ENCODE results near the gene NT5DC1. TPM values are rescaled to one million over a fixed set of nuclear protein-coding genes. Genes with fewer than 3 reads are reported as not detected.

NT5DC1 gene
- polyA plus RNA-seq, 3 donors, result 18.2 to 39.0 (median 28.3) TPM

DNA sequence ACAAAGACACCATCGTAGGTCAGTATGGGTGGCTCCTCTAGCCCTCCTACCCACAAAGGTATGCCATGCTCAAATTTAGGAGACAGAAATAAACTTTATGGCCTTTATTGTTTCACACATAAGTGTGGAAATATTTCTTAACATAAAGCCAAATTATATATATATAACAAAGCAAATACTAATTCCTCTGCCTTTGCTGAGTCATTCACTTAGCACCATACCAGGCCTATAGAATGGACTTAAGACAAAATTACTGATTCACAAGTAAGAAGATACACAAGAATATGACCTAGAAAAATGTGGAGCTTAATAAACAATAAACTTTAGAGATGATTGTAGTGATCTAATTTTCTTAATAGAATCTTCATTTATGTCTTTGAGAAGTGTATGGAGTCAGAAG lies 45.1 kb upstream of the NT5DC1 start:
- Histone ChIP-seq H3K4me1 (ENCODE audit: control insufficient read depth in 1 of 2, insufficient read depth in 2 of 2, low read length in 2 of 2) (no peaks in the 10 kb centered on the region), H2AFZ (ENCODE audit: insufficient read depth, low read depth, low read length, poor library complexity, severe bottlenecking) (no peak overlapping the region), H3K4me2 (replicated peaks; ENCODE audit: extremely low read depth, low read length, poor library complexity, severe bottlenecking) (no peak overlapping the region), H3K27me3 (ENCODE audit: control insufficient read depth in 2 of 2, insufficient read depth in 2 of 2, low read length in 2 of 2) (no peaks in the 10 kb centered on the region), H3K27ac (ENCODE audit: low read depth in 1 of 2, low read length in 2 of 2) (no peak overlapping the region), H3K36me3 (replicated peaks in 1 of 2; ENCODE audit: control insufficient read depth in 1 of 2, insufficient read depth in 2 of 2, low read length in 2 of 2) (no peaks in the 10 kb centered on the region), H4K20me1 (ENCODE audit: insufficient read depth, low read length) (no peaks in the 10 kb centered on the region), H3K9ac (ENCODE audit: insufficient read depth, low read length, poor library complexity, severe bottlenecking) (no peak overlapping the region), H3K79me2 (ENCODE audit: insufficient read depth, low read length) (no peaks in the 10 kb centered on the region), H3K9me3 (replicated peaks in 1 of 2; ENCODE audit: control insufficient read depth in 1 of 2, insufficient read depth in 1 of 2, low read length in 2 of 2) (no peaks in the 10 kb centered on the region), H3K4me3 (replicated peaks in 1 of 3; ENCODE audit: low read depth in 2 of 3, low read length in 3 of 3) (no peak overlapping the region)
- H3K9me3 Mint-ChIP-seq, result no peaks in the 10 kb centered on the region
- intact Hi-C loops (cut with micrococcal nuclease), result no loop called here
- peaks cover 3% of the 10 kb centered on the region for H3K4me1 Mint-ChIP-seq
- H3K4me3 Mint-ChIP-seq, result no peak overlapping the region
- WGBS (ENCODE audit: insufficient coverage), result no CpG with 5 or more reads among the region's 1 CpG
- H3K27ac Mint-ChIP-seq, result no peak overlapping the region
- peaks cover under 1 to 2% (median 1%) of the 10 kb centered on the region in 3 donors for H3K27me3 Mint-ChIP-seq (ENCODE audit: low read depth in 3 of 3)
- no peaks in the 10 kb centered on the region for H3K36me3 Mint-ChIP-seq
- DNase-seq, result no peak
- TF ChIP-seq, protein P1, sequence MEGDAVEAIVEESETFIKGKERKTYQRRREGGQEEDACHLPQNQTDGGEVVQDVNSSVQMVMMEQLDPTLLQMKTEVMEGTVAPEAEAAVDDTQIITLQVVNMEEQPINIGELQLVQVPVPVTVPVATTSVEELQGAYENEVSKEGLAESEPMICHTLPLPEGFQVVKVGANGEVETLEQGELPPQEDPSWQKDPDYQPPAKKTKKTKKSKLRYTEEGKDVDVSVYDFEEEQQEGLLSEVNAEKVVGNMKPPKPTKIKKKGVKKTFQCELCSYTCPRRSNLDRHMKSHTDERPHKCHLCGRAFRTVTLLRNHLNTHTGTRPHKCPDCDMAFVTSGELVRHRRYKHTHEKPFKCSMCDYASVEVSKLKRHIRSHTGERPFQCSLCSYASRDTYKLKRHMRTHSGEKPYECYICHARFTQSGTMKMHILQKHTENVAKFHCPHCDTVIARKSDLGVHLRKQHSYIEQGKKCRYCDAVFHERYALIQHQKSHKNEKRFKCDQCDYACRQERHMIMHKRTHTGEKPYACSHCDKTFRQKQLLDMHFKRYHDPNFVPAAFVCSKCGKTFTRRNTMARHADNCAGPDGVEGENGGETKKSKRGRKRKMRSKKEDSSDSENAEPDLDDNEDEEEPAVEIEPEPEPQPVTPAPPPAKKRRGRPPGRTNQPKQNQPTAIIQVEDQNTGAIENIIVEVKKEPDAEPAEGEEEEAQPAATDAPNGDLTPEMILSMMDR (IDR thresholded peaks at IDR 0.05), result no peak

DNA sequence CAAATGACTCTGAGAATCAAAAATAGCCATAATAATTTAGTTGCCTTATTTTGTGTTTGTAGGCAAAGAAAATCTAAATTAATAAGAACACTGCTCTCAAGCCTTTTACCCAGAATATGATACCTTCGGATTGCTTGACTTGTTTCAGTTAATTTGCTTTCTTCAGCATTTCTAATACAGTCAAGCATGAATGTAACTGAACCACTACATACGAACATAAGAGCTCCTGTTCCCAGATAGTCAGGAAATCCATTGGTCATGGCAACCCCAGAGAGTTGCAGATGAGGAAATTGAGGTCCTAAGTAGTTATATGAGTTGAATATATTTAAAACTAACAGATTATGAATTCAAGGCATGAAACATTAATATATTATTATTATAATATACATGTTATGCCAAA lies 42.9 kb upstream of the NT5DC1 start:
- TF ChIP-seq, protein P1 (IDR thresholded peaks at IDR 0.05), result no peak
- intact Hi-C loops (cut with micrococcal nuclease), result no loop called here
- no peaks in the 10 kb centered on the region for H3K36me3 Mint-ChIP-seq
- H3K9ac ChIP-seq (ENCODE audit: insufficient read depth, low read length, poor library complexity, severe bottlenecking), result no peak overlapping the region
- H3K4me1 Mint-ChIP-seq, result peaks cover 3% of the 10 kb centered on the region
- no peak overlapping the region for H3K27ac Mint-ChIP-seq
- no peaks in the 10 kb centered on the region for H3K36me3 ChIP-seq (replicated peaks in 1 of 2; ENCODE audit: control insufficient read depth in 1 of 2, insufficient read depth in 2 of 2, low read length in 2 of 2)
- H3K27me3 Mint-ChIP-seq (ENCODE audit: low read depth in 3 of 3), result peaks cover 0 to 4% (median 3%) of the 10 kb centered on the region in 3 donors
- H3K27me3 ChIP-seq (ENCODE audit: control insufficient read depth in 2 of 2, insufficient read depth in 2 of 2, low read length in 2 of 2), result no peaks in the 10 kb centered on the region
- H3K9me3 Mint-ChIP-seq, result no peaks in the 10 kb centered on the region
- no peaks in the 10 kb centered on the region for H3K4me1 ChIP-seq (ENCODE audit: control insufficient read depth in 1 of 2, insufficient read depth in 2 of 2, low read length in 2 of 2)
- H3K4me3 Mint-ChIP-seq, result no peak overlapping the region
- no peak overlapping the region for H3K4me2 ChIP-seq (replicated peaks; ENCODE audit: extremely low read depth, low read length, poor library complexity, severe bottlenecking)
- H3K4me3 ChIP-seq (replicated peaks in 1 of 3; ENCODE audit: low read depth in 2 of 3, low read length in 3 of 3), result no peak overlapping the region
- H3K79me2 ChIP-seq (ENCODE audit: insufficient read depth, low read length), result no peaks in the 10 kb centered on the region
- no peak for DNase-seq
- no CpG with 5 or more reads among the region's 2 CpGs for WGBS (ENCODE audit: insufficient coverage)
- H4K20me1 ChIP-seq (ENCODE audit: insufficient read depth, low read length), result no peaks in the 10 kb centered on the region
- H3K27ac ChIP-seq (ENCODE audit: low read depth in 1 of 2, low read length in 2 of 2), result no peak overlapping the region
- no peaks in the 10 kb centered on the region for H3K9me3 ChIP-seq (replicated peaks in 1 of 2; ENCODE audit: control insufficient read depth in 1 of 2, insufficient read depth in 1 of 2, low read length in 2 of 2)
- no peak overlapping the region for H2AFZ ChIP-seq (ENCODE audit: insufficient read depth, low read depth, low read length, poor library complexity, severe bottlenecking)
